ENCODE measurements around the gene OCA2.

The OCA2 gene

GRCh38 chr15:27973886-27974285 lies 125.2 kb downstream of the OCA2 start:
- Histone ChIP-seq H3K36me3 (ENCODE audit: control insufficient read depth in 1 of 2, insufficient read depth in 2 of 2, low read depth in 1 of 2, low read length in 2 of 2) (no peaks in the 10 kb centered on the region), H2AK5ac (ENCODE audit: low read length, severe bottlenecking) (no peak overlapping the region), H3K9me3 (ENCODE audit: control insufficient read depth, low read length) (peaks cover 17% of the 10 kb centered on the region), H3K4me2 (ENCODE audit: low read length, poor library complexity, severe bottlenecking) (no peak overlapping the region), H3K9ac (ENCODE audit: low read length) (no peak overlapping the region), H2BK5ac (ENCODE audit: low read depth, low read length, poor library complexity, severe bottlenecking) (no peak overlapping the region), H4K91ac (ENCODE audit: low read length) (no peak overlapping the region), H2BK15ac (ENCODE audit: low read depth, poor library complexity, severe bottlenecking) (no peak overlapping the region), H3K4me3 (ENCODE audit: insufficient read depth in 1 of 2, low read depth in 1 of 2, low read length in 2 of 2) (no peak overlapping the region), H2AFZ (ENCODE audit: low read depth, low read length) (no peak overlapping the region), H2BK120ac (ENCODE audit: low read depth, low read length) (no peak overlapping the region), H3K79me1 (replicated peaks; ENCODE audit: low read length, poor library complexity, severe bottlenecking) (no peaks in the 10 kb centered on the region), H3K18ac (ENCODE audit: low read depth in 1 of 2, low read length in 2 of 2) (no peak overlapping the region), H3K27me3 (ENCODE audit: control insufficient read depth in 1 of 2, insufficient read depth in 1 of 2, low read length in 2 of 2) (no peaks in the 10 kb centered on the region), H4K8ac (ENCODE audit: low read length) (no peak overlapping the region), H2BK12ac (ENCODE audit: low read length in 2 of 2) (no peak overlapping the region), H3K4ac (ENCODE audit: low read depth in 1 of 2, low read length in 2 of 2) (no peak overlapping the region), H3K23ac (ENCODE audit: low read length in 2 of 2) (no peak overlapping the region), H3K14ac (ENCODE audit: low read length in 2 of 2) (no peak overlapping the region), H3K4me1 (ENCODE audit: control insufficient read depth, insufficient read depth, low read depth, low read length) (peaks cover 2% of the 10 kb centered on the region), H3K27ac (ENCODE audit: low read length, poor library complexity, severe bottlenecking) (no peak overlapping the region)
- DNase-seq, result no peak

GRCh38 chr15:27970661-27971392 lies 128.3 kb downstream of the OCA2 start:
- Histone ChIP-seq H2BK15ac (ENCODE audit: low read depth, poor library complexity, severe bottlenecking) (no peak overlapping the region), H3K23ac (ENCODE audit: low read length in 2 of 2) (no peak overlapping the region), H3K4me1 (ENCODE audit: control insufficient read depth, insufficient read depth, low read depth, low read length) (no peaks in the 10 kb centered on the region), H3K4ac (ENCODE audit: low read depth in 1 of 2, low read length in 2 of 2) (no peak overlapping the region), H3K9ac (ENCODE audit: low read length) (no peak overlapping the region), H3K27ac (ENCODE audit: low read length, poor library complexity, severe bottlenecking) (no peak overlapping the region), H2AFZ (ENCODE audit: low read depth, low read length) (no peak overlapping the region), H3K27me3 (ENCODE audit: control insufficient read depth in 1 of 2, insufficient read depth in 1 of 2, low read length in 2 of 2) (no peaks in the 10 kb centered on the region), H4K8ac (ENCODE audit: low read length) (no peak overlapping the region), H2BK120ac (ENCODE audit: low read depth, low read length) (no peak overlapping the region), H3K79me1 (replicated peaks; ENCODE audit: low read length, poor library complexity, severe bottlenecking) (no peaks in the 10 kb centered on the region), H2AK5ac (ENCODE audit: low read length, severe bottlenecking) (no peak overlapping the region), H2BK12ac (ENCODE audit: low read length in 2 of 2) (no peak overlapping the region), H4K91ac (ENCODE audit: low read length) (no peak overlapping the region), H3K36me3 (ENCODE audit: control insufficient read depth in 1 of 2, insufficient read depth in 2 of 2, low read depth in 1 of 2, low read length in 2 of 2) (no peaks in the 10 kb centered on the region), H3K14ac (ENCODE audit: low read length in 2 of 2) (no peak overlapping the region), H3K4me2 (ENCODE audit: low read length, poor library complexity, severe bottlenecking) (no peak overlapping the region), H3K4me3 (ENCODE audit: insufficient read depth in 1 of 2, low read depth in 1 of 2, low read length in 2 of 2) (no peak overlapping the region), H3K18ac (ENCODE audit: low read depth in 1 of 2, low read length in 2 of 2) (no peak overlapping the region), H3K9me3 (ENCODE audit: control insufficient read depth, low read length) (peaks cover 24% of the 10 kb centered on the region), H2BK5ac (ENCODE audit: low read depth, low read length, poor library complexity, severe bottlenecking) (no peak overlapping the region)
- DNase-seq, result no peak
- WGBS, result 83% methylated on average over 24 of the region's 24 CpGs

GRCh38 chr15:27967541-27967940 lies 131.6 kb downstream of the OCA2 start:
- H3K36me3 ChIP-seq (ENCODE audit: control insufficient read depth in 1 of 2, insufficient read depth in 2 of 2, low read depth in 1 of 2, low read length in 2 of 2), result no peaks in the 10 kb centered on the region
- no peak overlapping the region for H3K9ac ChIP-seq (ENCODE audit: low read length)
- H2BK15ac ChIP-seq (ENCODE audit: low read depth, poor library complexity, severe bottlenecking), result no peak overlapping the region
- no peaks in the 10 kb centered on the region for H3K27me3 ChIP-seq (ENCODE audit: control insufficient read depth in 1 of 2, insufficient read depth in 1 of 2, low read length in 2 of 2)
- H3K4me2 ChIP-seq (ENCODE audit: low read length, poor library complexity, severe bottlenecking), result no peak overlapping the region
- H4K91ac ChIP-seq (ENCODE audit: low read length), result no peak overlapping the region
- H2AFZ ChIP-seq (ENCODE audit: low read depth, low read length), result no peak overlapping the region
- H3K4me3 ChIP-seq (ENCODE audit: insufficient read depth in 1 of 2, low read depth in 1 of 2, low read length in 2 of 2), result no peak overlapping the region
- H3K4me1 ChIP-seq (ENCODE audit: control insufficient read depth, insufficient read depth, low read depth, low read length), result no peaks in the 10 kb centered on the region
- H2BK12ac ChIP-seq (ENCODE audit: low read length in 2 of 2), result no peak overlapping the region
- H2AK5ac ChIP-seq (ENCODE audit: low read length, severe bottlenecking), result no peak overlapping the region
- H3K23ac ChIP-seq (ENCODE audit: low read length in 2 of 2), result no peak overlapping the region
- no peak overlapping the region for H2BK5ac ChIP-seq (ENCODE audit: low read depth, low read length, poor library complexity, severe bottlenecking)
- H3K9me3 ChIP-seq (ENCODE audit: control insufficient read depth, low read length), result peaks cover 11% of the 10 kb centered on the region
- H3K27ac ChIP-seq (ENCODE audit: low read length, poor library complexity, severe bottlenecking), result no peak overlapping the region
- H3K79me1 ChIP-seq (replicated peaks; ENCODE audit: low read length, poor library complexity, severe bottlenecking), result no peaks in the 10 kb centered on the region
- no peak overlapping the region for H2BK120ac ChIP-seq (ENCODE audit: low read depth, low read length)
- H3K18ac ChIP-seq (ENCODE audit: low read depth in 1 of 2, low read length in 2 of 2), result no peak overlapping the region
- no peak for DNase-seq
- WGBS, result 73% methylated on average over 13 of the region's 13 CpGs
- H4K8ac ChIP-seq (ENCODE audit: low read length), result no peak overlapping the region
- H3K14ac ChIP-seq (ENCODE audit: low read length in 2 of 2), result no peak overlapping the region
- H3K4ac ChIP-seq (ENCODE audit: low read depth in 1 of 2, low read length in 2 of 2), result no peak overlapping the region

- no peak overlapping the region for H4K91ac ChIP-seq (ENCODE audit: low read length)
- no peak overlapping the region for H3K4me3 ChIP-seq (ENCODE audit: insufficient read depth in 1 of 2, low read depth in 1 of 2, low read length in 2 of 2)
- no peak overlapping the region for H2BK120ac ChIP-seq (ENCODE audit: low read depth, low read length)
- H3K27me3 ChIP-seq (ENCODE audit: control insufficient read depth in 1 of 2, insufficient read depth in 1 of 2, low read length in 2 of 2), result no peaks in the 10 kb centered on the region
- no peaks in the 10 kb centered on the region for H3K36me3 ChIP-seq (ENCODE audit: control insufficient read depth in 1 of 2, insufficient read depth in 2 of 2, low read depth in 1 of 2, low read length in 2 of 2)
- H3K14ac ChIP-seq (ENCODE audit: low read length in 2 of 2), result no peak overlapping the region
- H3K4me1 ChIP-seq (ENCODE audit: control insufficient read depth, insufficient read depth, low read depth, low read length), result no peaks in the 10 kb centered on the region
- H3K4me2 ChIP-seq (ENCODE audit: low read length, poor library complexity, severe bottlenecking), result no peak overlapping the region
- H3K79me1 ChIP-seq (replicated peaks; ENCODE audit: low read length, poor library complexity, severe bottlenecking), result no peaks in the 10 kb centered on the region
- no peak overlapping the region for H2BK5ac ChIP-seq (ENCODE audit: low read depth, low read length, poor library complexity, severe bottlenecking)
- no peak overlapping the region for H2AFZ ChIP-seq (ENCODE audit: low read depth, low read length)
- no peak overlapping the region for H2BK15ac ChIP-seq (ENCODE audit: low read depth, poor library complexity, severe bottlenecking)
- H2AK5ac ChIP-seq (ENCODE audit: low read length, severe bottlenecking), result no peak overlapping the region
- no peak overlapping the region for H3K4ac ChIP-seq (ENCODE audit: low read depth in 1 of 2, low read length in 2 of 2)
- peaks cover 13% of the 10 kb centered on the region for H3K9me3 ChIP-seq (ENCODE audit: control insufficient read depth, low read length)
- 68% methylated on average over 4 of the region's 6 CpGs for WGBS
- no peak overlapping the region for H3K18ac ChIP-seq (ENCODE audit: low read depth in 1 of 2, low read length in 2 of 2)
- no peak overlapping the region for H3K9ac ChIP-seq (ENCODE audit: low read length)
- H2BK12ac ChIP-seq (ENCODE audit: low read length in 2 of 2), result no peak overlapping the region
- H3K23ac ChIP-seq (ENCODE audit: low read length in 2 of 2), result no peak overlapping the region
- H3K27ac ChIP-seq (ENCODE audit: low read length, poor library complexity, severe bottlenecking), result no peak overlapping the region
- no peak overlapping the region for H4K8ac ChIP-seq (ENCODE audit: low read length)
- no peak for DNase-seq
These were observed 133.6 kb downstream of the OCA2 start for GRCh38 chr15:27965546-27965945.
